Endometrial microvascular endothelial cells (primary cell): ENCODE results near the gene CD19. TPM values are rescaled to one million over a fixed set of nuclear protein-coding genes. Genes with fewer than 3 reads are reported as not detected.
"Not testable (repeated sequence)": the region's sequence is repeated elsewhere in the genome, so short reads cannot be mapped to it uniquely, and the experiment has no call there.

ENCODE experiments used
- in situ Hi-C: cut with HindIII; loops from 2 replicates; pipeline ENCODE4 v1.10.0; 2017; ENCODE audit warnings: low sequenced_read_pairs, low pct_unique_long_range_greater_than_20kb; ENCODE audit errors: inconsistent ontology term
- total RNA-seq: library from RNA; depleted of rRNA; stranded (reverse); fragments of >200 nt; gene quantifications from one replicate; pipeline ENCODE4 v1.2.3, GENCODE V29; 2015; ENCODE audit errors: inconsistent ontology term

The CD19 gene
- total RNA-seq, 1 donor from 2014 or later, result not detected

DNA sequence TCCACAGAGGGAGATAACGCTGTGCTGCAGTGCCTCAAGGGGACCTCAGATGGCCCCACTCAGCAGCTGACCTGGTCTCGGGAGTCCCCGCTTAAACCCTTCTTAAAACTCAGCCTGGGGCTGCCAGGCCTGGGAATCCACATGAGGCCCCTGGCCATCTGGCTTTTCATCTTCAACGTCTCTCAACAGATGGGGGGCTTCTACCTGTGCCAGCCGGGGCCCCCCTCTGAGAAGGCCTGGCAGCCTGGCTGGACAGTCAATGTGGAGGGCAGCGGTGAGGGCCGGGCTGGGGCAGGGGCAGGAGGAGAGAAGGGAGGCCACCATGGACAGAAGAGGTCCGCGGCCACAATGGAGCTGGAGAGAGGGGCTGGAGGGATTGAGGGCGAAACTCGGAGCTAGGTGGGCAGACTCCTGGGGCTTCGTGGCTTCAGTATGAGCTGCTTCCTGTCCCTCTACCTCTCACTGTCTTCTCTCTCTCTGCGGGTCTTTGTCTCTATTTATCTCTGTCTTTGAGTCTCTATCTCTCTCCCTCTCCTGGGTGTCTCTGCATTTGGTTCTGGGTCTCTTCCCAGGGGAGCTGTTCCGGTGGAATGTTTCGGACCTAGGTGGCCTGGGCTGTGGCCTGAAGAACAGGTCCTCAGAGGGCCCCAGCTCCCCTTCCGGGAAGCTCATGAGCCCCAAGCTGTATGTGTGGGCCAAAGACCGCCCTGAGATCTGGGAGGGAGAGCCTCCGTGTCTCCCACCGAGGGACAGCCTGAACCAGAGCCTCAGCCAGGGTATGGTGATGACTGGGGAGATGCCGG, 769 bp downstream of the CD19 start:
- in situ Hi-C loops, result no loop called here

DNA sequence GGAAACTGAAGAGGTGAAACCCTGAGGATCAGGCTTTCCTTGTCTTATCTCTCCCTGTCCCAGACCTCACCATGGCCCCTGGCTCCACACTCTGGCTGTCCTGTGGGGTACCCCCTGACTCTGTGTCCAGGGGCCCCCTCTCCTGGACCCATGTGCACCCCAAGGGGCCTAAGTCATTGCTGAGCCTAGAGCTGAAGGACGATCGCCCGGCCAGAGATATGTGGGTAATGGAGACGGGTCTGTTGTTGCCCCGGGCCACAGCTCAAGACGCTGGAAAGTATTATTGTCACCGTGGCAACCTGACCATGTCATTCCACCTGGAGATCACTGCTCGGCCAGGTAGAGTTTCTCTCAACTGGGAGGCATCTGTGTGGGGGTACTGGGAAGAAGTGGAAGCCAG, 1.4 kb downstream of the CD19 start:
- in situ Hi-C loops, result no loop called here

GRCh38 chr16:28935346-28935745, 3.6 kb downstream of the CD19 start:
- in situ Hi-C loops, result no loop called here

DNA sequence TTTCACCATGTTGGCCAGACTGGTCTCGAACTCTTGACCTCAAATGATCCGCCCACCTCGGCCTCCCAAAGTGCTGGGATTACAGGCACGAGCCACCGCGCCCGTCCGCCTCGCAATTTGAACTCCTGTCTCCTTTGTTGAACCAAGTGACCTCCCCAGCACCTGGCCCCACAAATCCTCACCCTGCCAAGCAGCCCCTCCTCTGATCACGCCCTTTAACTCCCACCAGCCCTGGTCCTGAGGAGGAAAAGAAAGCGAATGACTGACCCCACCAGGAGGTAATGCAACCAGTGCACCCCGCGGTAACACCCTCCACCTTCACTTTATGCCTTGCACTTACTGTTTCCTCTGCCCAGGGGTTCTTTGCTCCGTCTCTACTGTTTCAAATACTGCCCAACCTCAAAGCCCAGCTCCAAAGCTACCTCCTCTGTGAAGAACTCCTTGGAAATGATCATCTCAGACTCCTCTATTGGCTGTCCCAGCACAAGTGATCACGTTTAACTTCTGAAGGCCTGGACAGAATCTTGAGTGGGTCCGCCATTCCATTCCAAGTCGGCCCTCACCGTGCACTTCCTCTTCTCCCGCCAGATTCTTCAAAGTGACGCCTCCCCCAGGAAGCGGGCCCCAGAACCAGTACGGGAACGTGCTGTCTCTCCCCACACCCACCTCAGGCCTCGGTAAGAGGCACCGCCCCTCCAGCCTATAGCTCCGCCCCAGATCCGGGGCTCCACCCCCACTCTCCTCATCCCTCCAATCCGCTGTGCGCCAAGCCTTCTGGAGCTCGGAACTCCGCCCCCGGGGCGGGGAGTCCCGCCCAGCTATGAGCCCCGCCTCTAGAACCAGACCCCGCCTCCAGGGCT, 4.4 kb downstream of the CD19 start:
- in situ Hi-C loops, result no loop called here

DNA sequence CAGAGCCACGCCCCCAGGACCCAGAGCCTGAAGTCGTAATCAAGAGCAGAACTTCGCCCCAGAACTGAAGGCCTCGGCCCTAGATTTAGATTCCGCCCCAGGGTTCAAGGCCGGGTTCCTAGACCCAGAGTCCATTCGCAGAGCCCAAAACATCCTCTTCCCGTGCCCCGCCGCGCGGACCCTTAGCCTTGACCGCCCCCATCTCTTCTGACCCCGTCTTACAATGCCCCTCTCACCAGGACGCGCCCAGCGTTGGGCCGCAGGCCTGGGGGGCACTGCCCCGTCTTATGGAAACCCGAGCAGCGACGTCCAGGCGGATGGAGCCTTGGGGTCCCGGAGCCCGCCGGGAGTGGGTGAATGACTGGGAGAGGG, 5.0 kb downstream of the CD19 start:
- in situ Hi-C loops, result no loop called here

- in situ Hi-C loops, result no loop called here
These were observed 5.6 kb downstream of the CD19 start for GRCh38 chr16:28937222-28937876.

GRCh38 chr16:28938721-28939120, 7.0 kb downstream of the CD19 start:
- in situ Hi-C loops, result no loop called here

DNA sequence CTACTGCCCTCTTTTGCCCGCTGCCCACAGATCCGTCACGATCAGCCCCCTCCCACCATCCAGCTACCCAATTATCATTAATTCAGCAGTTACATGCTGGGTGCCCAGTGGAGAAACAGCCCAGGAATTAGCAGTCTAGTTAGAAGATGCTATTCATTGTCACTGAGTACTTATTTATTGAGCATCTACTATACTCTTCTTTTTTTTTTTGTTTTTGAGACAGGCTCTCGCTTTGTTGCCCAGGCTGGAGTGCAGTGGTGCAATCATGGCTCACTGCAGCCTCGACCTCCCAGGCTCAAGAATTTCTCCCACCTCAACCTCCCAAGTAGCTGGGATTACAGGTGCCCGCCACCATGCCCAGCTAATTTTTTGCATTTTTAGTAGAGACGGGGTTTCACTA, 8.1 kb downstream of the CD19 start:
- in situ Hi-C loops, result not testable (repeated sequence)

DNA sequence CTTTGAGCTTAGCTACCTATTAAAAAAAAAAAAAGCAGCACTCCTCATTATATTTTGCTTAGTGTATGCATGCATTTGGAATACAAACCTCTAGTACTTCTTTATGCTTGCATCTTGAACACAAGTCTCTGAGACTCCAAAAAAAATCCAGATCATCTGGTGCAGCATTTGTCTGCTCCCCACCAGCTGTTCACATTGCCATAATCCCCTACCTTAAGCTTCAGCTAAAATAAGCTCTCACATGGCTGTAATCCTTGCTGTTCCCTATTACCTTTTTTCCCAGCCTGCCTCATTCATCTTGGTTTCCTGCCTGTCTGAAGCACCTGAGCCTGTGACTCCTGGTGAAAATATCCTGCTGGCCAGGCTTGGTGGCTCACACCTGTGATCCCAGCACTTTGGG, 11.5 kb downstream of the CD19 start:
- in situ Hi-C loops, result no loop called here

GRCh38 chr16:28946681-28947080, 14.9 kb downstream of the CD19 start:
- in situ Hi-C loops, result no loop called here

DNA sequence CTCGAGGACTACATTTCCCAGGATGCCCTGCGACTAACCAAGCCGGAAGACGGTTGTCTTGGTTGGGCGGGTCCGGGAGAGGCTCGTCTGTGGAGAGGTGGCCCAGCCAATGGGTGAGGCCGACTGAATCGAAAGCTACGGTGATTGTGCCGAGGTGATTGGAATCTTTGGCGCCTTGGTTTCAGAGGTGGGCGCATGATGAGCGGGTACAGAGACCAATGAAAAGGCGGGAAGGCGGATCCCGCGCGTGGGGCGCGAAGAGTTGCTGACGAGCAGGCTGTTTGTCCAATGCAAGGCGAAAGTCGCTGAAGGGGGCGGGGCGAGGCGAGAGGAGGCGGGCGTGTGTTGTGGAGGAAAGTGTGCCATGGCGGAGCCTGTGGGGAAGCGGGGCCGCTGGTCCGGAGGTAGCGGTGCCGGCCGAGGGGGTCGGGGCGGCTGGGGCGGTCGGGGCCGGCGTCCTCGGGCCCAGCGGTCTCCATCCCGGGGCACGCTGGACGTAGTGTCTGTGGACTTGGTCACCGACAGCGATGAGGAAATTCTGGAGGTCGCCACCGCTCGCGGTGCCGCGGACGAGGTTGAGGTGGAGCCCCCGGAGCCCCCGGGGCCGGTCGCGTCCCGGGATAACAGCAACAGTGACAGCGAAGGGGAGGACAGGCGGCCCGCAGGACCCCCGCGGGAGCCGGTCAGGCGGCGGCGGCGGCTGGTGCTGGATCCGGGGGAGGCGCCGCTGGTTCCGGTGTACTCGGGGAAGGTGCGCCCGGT, 19.1 kb downstream of the CD19 start, which contains the start of gene NFATC2IP:
Gene NFATC2IP, plus strand, starts transcription at position 290 of the 762 bp plus-strand sequence. Its CDS starts 75 bp downstream, at position 365.
- in situ Hi-C loops, result no loop called here

GRCh38 chr16:28951410-28951943, 19.7 kb downstream of the CD19 start:
- in situ Hi-C loops, result no loop called here

DNA sequence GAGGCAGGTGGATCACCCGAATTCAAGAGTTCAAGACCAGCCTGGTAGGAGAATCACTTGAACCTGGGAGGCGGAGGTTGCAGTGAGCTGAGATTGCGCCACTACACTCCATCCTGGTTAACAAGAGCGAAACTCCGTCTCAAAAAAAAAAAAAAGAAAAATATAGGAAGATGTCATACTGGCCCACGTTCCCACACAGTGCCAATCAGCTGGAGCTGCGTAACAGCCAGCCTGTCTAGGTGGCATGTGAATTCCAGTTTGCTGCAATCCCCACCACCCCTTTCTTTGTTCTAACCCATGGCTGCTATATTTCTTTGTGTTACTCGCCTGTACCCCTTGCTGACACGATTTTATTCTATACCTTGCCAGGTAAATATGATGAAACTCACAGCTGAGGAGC, 26.4 kb downstream of the CD19 start:
- in situ Hi-C loops, result no loop called here

DNA sequence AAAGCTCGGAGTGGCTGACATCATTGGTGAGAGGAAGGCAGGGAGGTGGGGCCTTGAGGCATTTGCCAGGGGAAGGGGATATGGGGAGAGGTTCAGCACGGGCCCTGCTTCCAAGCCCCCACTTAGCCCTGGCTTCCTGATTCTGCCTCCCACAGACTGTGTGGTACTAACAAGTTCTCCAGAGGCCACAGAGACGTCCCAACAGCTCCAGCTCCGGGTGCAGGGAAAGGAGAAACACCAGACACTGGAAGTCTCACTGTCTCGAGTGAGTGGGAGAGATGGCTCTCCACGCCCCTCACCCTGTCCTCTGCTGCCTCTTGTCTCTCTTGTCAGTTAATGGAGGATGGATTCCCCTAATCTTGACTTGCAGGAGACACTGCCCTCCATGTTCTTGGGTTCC, 27.1 kb downstream of the CD19 start:
- in situ Hi-C loops, result no loop called here

GRCh38 chr16:28964072-28964471, 32.3 kb downstream of the CD19 start:
- in situ Hi-C loops, result no loop called here

- in situ Hi-C loops, result no loop called here
These were observed 32.7 kb downstream of the CD19 start for GRCh38 chr16:28964496-28964895.

DNA sequence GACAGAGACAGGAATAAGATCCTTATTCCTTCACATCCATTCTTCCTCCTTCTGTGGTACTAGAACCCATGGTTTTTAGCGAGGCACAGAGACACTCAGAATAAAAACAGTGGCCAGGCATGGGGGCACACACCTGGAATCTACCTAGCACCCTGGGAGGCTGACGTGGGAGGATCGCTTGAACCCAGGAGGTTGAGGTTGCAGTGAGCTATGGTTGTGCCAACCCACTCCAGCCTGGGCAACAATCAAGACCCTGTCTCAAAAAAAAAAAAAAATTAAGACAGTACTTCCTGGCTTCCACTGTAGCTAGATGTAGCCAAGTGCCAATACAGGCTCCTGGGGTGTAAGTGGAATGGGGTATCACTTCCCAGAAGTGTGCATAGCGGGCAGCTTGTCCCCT, 35.4 kb downstream of the CD19 start:
- in situ Hi-C loops, result no loop called here

- in situ Hi-C loops, result not testable (repeated sequence)
These were observed 37.9 kb downstream of the CD19 start for GRCh38 chr16:28969696-28970095.

- in situ Hi-C loops, result no loop called here
These were observed 42.3 kb downstream of the CD19 start for GRCh38 chr16:28974007-28974436.
